Measurements from ENCODE around the gene CLK2.
"Not testable (repeated sequence)": the region's sequence is repeated elsewhere in the genome, so short reads cannot be mapped to it uniquely, and the experiment has no call there.

CLK2 gene

GRCh38 chr1:155295942-155296267 lies 22.6 kb upstream of the CLK2 start:
- DNase-seq, result no peak

- DNase-seq, result no peak
Observed at GRCh38 chr1:155295183-155295941, 22.1 kb upstream of the CLK2 start.

- no peak for DNase-seq
Observed at GRCh38 chr1:155294520-155295182, 21.3 kb upstream of the CLK2 start.

- no peak for DNase-seq
Observed at GRCh38 chr1:155293086-155293749, 19.9 kb upstream of the CLK2 start.

- DNase-seq, result not testable (repeated sequence)
Observed at GRCh38 chr1:155291006-155291405, 17.7 kb upstream of the CLK2 start.

- no peak for DNase-seq
Observed at GRCh38 chr1:155287987-155288543, 14.8 kb upstream of the CLK2 start.

- no peak for DNase-seq
Observed at GRCh38 chr1:155286544-155286943, 13.2 kb upstream of the CLK2 start.

GRCh38 chr1:155285631-155286044 lies 12.3 kb upstream of the CLK2 start:
- no peak for DNase-seq

GRCh38 chr1:155285063-155285462 lies 11.8 kb upstream of the CLK2 start:
- no peak for DNase-seq

GRCh38 chr1:155284476-155284875 lies 11.2 kb upstream of the CLK2 start:
- no peak for DNase-seq

GRCh38 chr1:155282488-155283091 lies 9.3 kb upstream of the CLK2 start:
- DNase-seq, result no peak

GRCh38 chr1:155279268-155279667 lies 6.0 kb upstream of the CLK2 start:
- DNase-seq, result no peak

- no peak for DNase-seq
Observed at GRCh38 chr1:155278689-155279160, 5.4 kb upstream of the CLK2 start.

- DNase-seq, result peak; percentile 50 to 51
Observed at GRCh38 chr1:155277902-155278688, 4.8 kb upstream of the CLK2 start.

GRCh38 chr1:155277070-155277901 lies 4.0 kb upstream of the CLK2 start, which contains the start of gene HCN3:
HCN3 (plus strand) TSS chr1:155277463; CDS start chr1:155277591, 128 bp downstream.
- DNase-seq, result peak; percentile 95 to 96

- peak; percentile 43 to 51 for DNase-seq
Observed at GRCh38 chr1:155272466-155273342, 600 bp downstream of the CLK2 start.

- DNase-seq, result no peak
Observed at GRCh38 chr1:155269381-155269780, 3.9 kb downstream of the CLK2 start.

- no peak for DNase-seq
Observed at GRCh38 chr1:155268630-155269029, 4.7 kb downstream of the CLK2 start.

GRCh38 chr1:155267373-155267772 lies 5.9 kb downstream of the CLK2 start:
- DNase-seq, result no peak

GRCh38 chr1:155266553-155266952 lies 6.8 kb downstream of the CLK2 start:
- DNase-seq, result no peak
